ENCODE measurements around the gene ABLIM2.

GRCh38 chr4:8087921-8088495, 70.6 kb downstream of the ABLIM2 start:
- TF ChIP-seq, protein P1, sequence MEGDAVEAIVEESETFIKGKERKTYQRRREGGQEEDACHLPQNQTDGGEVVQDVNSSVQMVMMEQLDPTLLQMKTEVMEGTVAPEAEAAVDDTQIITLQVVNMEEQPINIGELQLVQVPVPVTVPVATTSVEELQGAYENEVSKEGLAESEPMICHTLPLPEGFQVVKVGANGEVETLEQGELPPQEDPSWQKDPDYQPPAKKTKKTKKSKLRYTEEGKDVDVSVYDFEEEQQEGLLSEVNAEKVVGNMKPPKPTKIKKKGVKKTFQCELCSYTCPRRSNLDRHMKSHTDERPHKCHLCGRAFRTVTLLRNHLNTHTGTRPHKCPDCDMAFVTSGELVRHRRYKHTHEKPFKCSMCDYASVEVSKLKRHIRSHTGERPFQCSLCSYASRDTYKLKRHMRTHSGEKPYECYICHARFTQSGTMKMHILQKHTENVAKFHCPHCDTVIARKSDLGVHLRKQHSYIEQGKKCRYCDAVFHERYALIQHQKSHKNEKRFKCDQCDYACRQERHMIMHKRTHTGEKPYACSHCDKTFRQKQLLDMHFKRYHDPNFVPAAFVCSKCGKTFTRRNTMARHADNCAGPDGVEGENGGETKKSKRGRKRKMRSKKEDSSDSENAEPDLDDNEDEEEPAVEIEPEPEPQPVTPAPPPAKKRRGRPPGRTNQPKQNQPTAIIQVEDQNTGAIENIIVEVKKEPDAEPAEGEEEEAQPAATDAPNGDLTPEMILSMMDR (conservative IDR thresholded peaks at IDR 0.05; ENCODE audit: low read depth in 2 of 2) = no peak
- no peak for TF ChIP-seq EZH2 (IDR thresholded peaks at IDR 0.05; ENCODE audit: low read depth, unreplicated experiment)
- no peak for TF ChIP-seq STAT1 (IDR thresholded peaks at IDR 0.05; ENCODE audit: unreplicated experiment)
- TF ChIP-seq, protein P2, sequence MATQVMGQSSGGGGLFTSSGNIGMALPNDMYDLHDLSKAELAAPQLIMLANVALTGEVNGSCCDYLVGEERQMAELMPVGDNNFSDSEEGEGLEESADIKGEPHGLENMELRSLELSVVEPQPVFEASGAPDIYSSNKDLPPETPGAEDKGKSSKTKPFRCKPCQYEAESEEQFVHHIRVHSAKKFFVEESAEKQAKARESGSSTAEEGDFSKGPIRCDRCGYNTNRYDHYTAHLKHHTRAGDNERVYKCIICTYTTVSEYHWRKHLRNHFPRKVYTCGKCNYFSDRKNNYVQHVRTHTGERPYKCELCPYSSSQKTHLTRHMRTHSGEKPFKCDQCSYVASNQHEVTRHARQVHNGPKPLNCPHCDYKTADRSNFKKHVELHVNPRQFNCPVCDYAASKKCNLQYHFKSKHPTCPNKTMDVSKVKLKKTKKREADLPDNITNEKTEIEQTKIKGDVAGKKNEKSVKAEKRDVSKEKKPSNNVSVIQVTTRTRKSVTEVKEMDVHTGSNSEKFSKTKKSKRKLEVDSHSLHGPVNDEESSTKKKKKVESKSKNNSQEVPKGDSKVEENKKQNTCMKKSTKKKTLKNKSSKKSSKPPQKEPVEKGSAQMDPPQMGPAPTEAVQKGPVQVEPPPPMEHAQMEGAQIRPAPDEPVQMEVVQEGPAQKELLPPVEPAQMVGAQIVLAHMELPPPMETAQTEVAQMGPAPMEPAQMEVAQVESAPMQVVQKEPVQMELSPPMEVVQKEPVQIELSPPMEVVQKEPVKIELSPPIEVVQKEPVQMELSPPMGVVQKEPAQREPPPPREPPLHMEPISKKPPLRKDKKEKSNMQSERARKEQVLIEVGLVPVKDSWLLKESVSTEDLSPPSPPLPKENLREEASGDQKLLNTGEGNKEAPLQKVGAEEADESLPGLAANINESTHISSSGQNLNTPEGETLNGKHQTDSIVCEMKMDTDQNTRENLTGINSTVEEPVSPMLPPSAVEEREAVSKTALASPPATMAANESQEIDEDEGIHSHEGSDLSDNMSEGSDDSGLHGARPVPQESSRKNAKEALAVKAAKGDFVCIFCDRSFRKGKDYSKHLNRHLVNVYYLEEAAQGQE (IDR thresholded peaks at IDR 0.05; ENCODE audit: unreplicated experiment) = no peak
- no peak for TF ChIP-seq EZH2phosphoT487 (IDR thresholded peaks at IDR 0.05; ENCODE audit: unreplicated experiment)
- TF ChIP-seq JUNB (IDR thresholded peaks at IDR 0.05; ENCODE audit: unreplicated experiment) = no peak
- no peak for TF ChIP-seq CREB1 (CRISPR knock-in tag; IDR thresholded peaks at IDR 0.05; ENCODE audit: low read depth)
- TF ChIP-seq, protein P3, sequence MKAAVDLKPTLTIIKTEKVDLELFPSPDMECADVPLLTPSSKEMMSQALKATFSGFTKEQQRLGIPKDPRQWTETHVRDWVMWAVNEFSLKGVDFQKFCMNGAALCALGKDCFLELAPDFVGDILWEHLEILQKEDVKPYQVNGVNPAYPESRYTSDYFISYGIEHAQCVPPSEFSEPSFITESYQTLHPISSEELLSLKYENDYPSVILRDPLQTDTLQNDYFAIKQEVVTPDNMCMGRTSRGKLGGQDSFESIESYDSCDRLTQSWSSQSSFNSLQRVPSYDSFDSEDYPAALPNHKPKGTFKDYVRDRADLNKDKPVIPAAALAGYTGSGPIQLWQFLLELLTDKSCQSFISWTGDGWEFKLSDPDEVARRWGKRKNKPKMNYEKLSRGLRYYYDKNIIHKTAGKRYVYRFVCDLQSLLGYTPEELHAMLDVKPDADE (IDR thresholded peaks at IDR 0.05) = no peak
- TF ChIP-seq POLR2AphosphoS5 (IDR thresholded peaks at IDR 0.05; ENCODE audit: low read depth) = no peak
- TF ChIP-seq, protein P4, sequence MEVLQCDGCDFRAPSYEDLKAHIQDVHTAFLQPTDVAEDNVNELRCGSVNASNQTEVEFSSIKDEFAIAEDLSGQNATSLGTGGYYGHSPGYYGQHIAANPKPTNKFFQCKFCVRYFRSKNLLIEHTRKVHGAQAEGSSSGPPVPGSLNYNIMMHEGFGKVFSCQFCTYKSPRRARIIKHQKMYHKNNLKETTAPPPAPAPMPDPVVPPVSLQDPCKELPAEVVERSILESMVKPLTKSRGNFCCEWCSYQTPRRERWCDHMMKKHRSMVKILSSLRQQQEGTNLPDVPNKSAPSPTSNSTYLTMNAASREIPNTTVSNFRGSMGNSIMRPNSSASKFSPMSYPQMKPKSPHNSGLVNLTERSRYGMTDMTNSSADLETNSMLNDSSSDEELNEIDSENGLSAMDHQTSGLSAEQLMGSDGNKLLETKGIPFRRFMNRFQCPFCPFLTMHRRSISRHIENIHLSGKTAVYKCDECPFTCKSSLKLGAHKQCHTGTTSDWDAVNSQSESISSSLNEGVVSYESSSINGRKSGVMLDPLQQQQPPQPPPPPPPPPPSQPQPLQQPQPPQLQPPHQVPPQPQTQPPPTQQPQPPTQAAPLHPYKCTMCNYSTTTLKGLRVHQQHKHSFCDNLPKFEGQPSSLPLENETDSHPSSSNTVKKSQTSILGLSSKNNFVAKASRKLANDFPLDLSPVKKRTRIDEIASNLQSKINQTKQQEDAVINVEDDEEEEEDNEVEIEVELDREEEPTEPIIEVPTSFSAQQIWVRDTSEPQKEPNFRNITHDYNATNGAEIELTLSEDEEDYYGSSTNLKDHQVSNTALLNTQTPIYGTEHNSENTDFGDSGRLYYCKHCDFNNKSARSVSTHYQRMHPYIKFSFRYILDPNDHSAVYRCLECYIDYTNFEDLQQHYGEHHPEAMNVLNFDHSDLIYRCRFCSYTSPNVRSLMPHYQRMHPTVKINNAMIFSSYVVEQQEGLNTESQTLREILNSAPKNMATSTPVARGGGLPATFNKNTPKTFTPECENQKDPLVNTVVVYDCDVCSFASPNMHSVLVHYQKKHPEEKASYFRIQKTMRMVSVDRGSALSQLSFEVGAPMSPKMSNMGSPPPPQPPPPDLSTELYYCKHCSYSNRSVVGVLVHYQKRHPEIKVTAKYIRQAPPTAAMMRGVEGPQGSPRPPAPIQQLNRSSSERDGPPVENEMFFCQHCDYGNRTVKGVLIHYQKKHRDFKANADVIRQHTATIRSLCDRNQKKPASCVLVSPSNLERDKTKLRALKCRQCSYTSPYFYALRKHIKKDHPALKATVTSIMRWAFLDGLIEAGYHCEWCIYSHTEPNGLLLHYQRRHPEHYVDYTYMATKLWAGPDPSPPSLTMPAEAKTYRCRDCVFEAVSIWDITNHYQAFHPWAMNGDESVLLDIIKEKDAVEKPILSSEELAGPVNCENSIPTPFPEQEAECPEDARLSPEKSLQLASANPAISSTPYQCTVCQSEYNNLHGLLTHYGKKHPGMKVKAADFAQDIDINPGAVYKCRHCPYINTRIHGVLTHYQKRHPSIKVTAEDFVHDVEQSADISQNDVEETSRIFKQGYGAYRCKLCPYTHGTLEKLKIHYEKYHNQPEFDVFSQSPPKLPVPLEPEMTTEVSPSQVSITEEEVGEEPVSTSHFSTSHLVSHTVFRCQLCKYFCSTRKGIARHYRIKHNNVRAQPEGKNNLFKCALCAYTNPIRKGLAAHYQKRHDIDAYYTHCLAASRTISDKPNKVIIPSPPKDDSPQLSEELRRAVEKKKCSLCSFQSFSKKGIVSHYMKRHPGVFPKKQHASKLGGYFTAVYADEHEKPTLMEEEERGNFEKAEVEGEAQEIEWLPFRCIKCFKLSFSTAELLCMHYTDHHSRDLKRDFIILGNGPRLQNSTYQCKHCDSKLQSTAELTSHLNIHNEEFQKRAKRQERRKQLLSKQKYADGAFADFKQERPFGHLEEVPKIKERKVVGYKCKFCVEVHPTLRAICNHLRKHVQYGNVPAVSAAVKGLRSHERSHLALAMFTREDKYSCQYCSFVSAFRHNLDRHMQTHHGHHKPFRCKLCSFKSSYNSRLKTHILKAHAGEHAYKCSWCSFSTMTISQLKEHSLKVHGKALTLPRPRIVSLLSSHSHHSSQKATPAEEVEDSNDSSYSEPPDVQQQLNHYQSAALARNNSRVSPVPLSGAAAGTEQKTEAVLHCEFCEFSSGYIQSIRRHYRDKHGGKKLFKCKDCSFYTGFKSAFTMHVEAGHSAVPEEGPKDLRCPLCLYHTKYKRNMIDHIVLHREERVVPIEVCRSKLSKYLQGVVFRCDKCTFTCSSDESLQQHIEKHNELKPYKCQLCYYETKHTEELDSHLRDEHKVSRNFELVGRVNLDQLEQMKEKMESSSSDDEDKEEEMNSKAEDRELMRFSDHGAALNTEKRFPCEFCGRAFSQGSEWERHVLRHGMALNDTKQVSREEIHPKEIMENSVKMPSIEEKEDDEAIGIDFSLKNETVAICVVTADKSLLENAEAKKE (CRISPR knock-in tag; IDR thresholded peaks at IDR 0.05) = no peak
- TF ChIP-seq NANOG (IDR thresholded peaks at IDR 0.05; ENCODE audit: borderline replicate concordance) = no peak
- no peak for TF ChIP-seq ZNF331 (CRISPR knock-in tag; IDR thresholded peaks at IDR 0.05; ENCODE audit: low read depth)
